Astrocyte of the hippocampus (primary cell): ENCODE results near the gene MTG1.
"Not testable (repeated sequence)": the region's sequence is repeated elsewhere in the genome, so short reads cannot be mapped to it uniquely, and the experiment has no call there.

Source experiments
- DNase-seq: peaks from one replicate; pipeline ENCODE4 v3.0.0; 2011; ENCODE audit warnings: low read depth, low spot score

MTG1 gene

GRCh38 chr10:133400624-133401424 is 6.9 kb downstream of the MTG1 start:
- DNase-seq: no peak

GRCh38 chr10:133401500-133401899 is 7.5 kb downstream of the MTG1 start:
- DNase-seq: no peak

GRCh38 chr10:133401981-133402725 is 8.2 kb downstream of the MTG1 start:
- no peak for DNase-seq

GRCh38 chr10:133403359-133403758 is 9.4 kb downstream of the MTG1 start:
- DNase-seq: no peak

GRCh38 chr10:133403784-133404183 is 9.8 kb downstream of the MTG1 start:
- no peak for DNase-seq

GRCh38 chr10:133405272-133405671 is 11.3 kb downstream of the MTG1 start:
- DNase-seq: peak; percentile 36

GRCh38 chr10:133405844-133406527 is 12.0 kb downstream of the MTG1 start:
- peak; percentile 31 for DNase-seq

- DNase-seq: peak; percentile 24
These were observed 17.8 kb downstream of the MTG1 start for GRCh38 chr10:133411523-133412380.

- DNase-seq: no peak
These were observed 18.4 kb downstream of the MTG1 start for GRCh38 chr10:133412381-133412711.

- DNase-seq: not testable (repeated sequence)
These were observed 20.4 kb downstream of the MTG1 start for GRCh38 chr10:133414401-133414800.

GRCh38 chr10:133415752-133416151 is 21.8 kb downstream of the MTG1 start:
- no peak for DNase-seq

GRCh38 chr10:133418289-133418993 is 24.5 kb downstream of the MTG1 start:
- DNase-seq: no peak

- no peak for DNase-seq
These were observed 25.4 kb downstream of the MTG1 start for GRCh38 chr10:133419211-133419950.

- no peak for DNase-seq
These were observed 26.1 kb downstream of the MTG1 start for GRCh38 chr10:133420028-133420427.

- no peak for DNase-seq
These were observed 26.6 kb downstream of the MTG1 start for GRCh38 chr10:133420579-133420978.

- DNase-seq: no peak
These were observed 27.6 kb downstream of the MTG1 start for GRCh38 chr10:133421336-133422222.

- no peak for DNase-seq
These were observed 28.4 kb downstream of the MTG1 start for GRCh38 chr10:133422223-133422806.

- peak; percentile 55 for DNase-seq
These were observed 29.1 kb downstream of the MTG1 start for GRCh38 chr10:133422807-133423771.
